HTR-8/SVneo (cell line): ENCODE data around the gene AR.

Experiments
- DNase-seq: peaks from one replicate; pipeline ENCODE4 v3.0.0; 2011; ENCODE audit warnings: low spot score, mixed read lengths; ENCODE audit not compliant: insufficient read length
- FAIRE-seq: peaks from 2 replicates; lab custom pipeline; 2011; peaks lifted over from hg19 to GRCh38; lab: Jason Lieb, UNC

AR gene

DNA sequence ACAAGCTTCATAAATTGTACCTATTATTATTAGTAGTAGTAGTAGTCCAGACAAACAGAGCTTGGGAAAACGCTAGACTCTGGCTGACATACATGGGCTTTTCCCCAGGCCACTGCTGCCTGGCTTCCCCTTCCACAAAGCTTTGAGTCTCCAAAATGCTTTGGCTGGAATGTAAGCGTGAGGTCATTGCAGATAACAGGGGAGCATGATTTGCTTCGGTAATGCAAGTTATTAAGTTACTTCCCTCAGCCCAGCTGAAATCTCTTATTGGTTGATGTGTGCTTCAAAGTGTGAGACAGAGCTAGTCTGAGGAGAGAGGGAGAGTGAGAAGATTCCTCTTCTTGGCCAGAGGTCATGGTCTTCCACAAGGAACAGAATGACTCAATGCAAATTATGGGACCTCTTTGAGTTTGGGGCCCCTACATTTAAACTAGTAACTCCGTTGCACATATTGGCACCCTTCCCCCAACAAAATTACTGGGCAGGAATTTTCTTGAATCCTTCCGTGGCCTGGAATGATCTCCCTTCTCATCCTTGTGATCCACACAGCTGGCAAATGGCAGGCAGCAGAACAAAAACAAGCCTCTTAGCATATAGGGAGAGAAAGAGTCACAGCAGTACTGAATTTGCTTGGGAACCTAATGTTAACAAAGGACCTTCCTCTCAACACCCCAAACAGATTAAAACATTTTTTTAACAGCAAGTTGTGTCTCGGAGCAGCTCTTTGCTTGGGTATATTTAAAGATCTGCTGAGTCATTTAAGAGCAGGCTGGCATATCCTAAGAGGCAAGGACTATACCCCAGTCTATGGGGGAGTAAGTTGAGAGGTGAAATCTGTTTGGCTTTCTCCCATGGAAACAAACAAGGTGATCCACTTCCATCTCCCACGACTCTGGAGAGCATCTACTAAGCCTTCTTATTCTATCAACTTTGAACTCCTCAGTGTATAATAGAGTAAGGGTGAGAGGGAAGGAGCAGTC is 19.9 kb downstream of the AR start:
- FAIRE-seq (no peak), DNase-seq (no peak)

DNA sequence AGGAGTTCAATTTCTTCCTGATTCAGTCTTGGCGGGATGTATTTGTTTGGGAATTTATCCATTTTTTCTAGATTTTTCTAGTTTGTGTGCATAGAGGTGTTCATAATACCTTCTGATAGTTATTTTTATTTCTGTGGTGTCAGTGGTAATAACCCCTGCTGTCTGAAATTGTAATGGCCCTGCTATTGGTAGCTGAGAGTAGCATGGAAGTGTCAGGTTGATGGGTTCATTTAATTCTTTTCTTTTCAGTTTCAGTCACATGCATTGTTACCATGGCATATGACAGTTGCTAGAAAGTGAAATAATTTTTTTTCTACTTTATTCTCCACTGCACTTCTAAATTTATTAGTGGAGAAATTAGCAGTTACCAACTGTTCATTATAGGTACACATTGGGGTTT is 20.7 kb downstream of the AR start:
- FAIRE-seq: no peak
- DNase-seq: no peak

DNA sequence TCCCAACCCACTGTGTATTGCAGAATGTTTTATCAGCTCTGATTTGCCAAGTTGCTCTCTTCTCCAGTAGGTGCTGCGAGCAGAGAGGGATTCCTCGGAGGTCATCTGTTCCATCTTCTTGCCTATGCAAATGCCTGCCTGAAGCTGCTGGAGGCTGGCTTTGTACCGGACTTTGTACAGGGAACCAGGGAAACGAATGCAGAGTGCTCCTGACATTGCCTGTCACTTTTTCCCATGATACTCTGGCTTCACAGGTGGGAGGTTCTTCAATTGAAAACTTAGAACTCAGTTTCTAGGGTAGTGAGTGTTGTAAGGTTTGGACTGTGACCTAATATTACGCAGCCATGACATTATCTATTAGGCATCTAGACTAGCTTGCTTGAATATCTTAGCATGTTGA is 24.9 kb downstream of the AR start:
- no peak for DNase-seq
- FAIRE-seq: no peak

DNA sequence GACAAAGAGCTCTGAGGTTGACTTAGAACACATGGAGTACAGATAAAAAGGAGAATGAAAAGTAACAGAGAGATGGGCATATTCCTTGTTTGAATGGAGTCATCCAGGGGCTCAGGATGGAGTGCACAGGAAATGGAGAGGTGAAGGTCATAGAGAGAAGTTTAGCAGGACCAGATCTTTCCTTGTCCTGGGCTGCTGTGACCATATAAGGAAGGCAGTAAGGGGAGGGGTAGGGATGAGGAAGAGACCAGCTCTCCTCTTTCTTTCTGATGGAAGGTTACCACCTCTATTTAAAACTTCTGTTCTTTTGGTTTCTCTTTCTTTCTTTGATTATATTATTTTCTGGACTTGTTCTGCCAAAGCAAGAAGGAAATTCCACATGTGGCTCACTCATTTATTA is 27.0 kb downstream of the AR start:
- FAIRE-seq (no peak), DNase-seq (no peak)

DNA sequence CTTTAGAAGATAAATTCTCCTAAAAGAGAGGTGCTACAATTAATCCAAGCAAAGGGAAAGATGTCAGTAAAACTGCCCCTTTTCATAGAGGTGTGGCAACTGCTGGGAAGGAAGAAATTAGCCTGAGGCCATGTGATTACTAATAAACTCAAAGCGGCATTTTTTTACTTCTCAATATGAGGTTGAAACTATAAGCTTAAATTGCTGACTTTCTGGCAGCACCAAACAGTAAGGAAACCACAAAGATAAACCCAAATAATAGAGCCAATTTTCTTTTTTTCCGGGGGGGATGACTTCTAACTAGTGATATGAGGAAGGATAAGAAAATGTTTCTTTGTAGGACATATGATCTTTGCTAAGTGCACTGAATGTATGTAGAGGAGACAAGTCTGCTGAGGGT is 30.9 kb downstream of the AR start:
- FAIRE-seq (no peak), DNase-seq (no peak)

DNA sequence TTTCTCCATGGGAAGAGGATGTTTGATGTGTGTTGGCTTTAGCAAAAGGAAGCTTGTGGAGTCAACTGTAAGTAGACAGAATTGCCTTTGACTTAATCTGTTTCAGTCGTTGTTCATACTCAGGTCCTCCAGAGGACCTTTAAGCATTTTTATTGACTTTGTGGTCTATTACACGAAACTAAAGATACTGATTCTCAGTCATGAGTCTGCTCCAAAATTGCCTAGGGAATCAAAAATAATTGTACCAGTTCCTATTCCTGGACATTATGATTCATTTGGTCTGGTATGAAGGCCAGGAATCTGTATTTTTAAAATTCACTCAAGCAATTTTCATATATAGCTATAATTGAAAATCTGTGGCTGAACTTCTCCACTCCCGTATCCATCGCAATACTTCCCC is 38.6 kb downstream of the AR start:
- FAIRE-seq: no peak

DNA sequence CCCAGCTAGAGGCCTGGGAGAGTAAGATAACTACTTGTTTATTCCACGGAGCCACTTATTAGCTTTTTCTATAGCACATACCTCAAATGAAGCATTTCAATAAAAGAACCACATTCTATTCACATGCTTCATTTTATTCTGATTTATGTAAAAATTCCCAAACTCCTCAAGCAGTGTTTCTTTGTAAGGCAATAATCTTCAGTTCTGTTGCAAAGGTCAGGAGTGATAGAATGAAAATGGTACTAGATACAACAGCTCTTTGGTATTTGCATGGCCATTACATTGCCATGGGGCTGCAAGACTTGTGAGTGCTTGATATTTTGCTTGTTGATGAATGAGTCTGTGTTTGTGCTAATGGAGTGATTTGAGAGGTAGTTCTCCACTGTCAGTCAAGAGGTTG is 39.4 kb downstream of the AR start:
- no peak for DNase-seq
- FAIRE-seq: no peak

More for the DNA sequence above, 38.6 kb downstream of the AR start:
- DNase-seq: no peak

DNA sequence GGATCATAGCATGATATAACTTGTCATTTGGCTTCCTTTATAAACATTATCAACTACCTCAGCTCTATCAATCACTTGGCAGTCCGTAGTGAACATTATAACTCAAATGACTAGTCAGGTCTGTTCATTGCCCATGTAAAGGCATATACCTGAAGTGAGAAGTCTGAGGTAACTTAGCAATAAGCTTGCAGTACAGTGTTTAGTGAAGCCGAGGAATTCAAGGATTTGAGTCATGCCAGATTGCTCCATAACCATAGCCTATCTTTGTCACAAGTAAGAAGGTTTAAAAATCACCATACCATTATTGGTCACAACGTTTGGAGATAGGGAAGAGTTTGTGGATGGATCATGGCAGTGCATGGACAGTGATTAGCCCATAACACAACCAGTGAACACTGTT is 41.6 kb downstream of the AR start:
- no peak for DNase-seq

DNA sequence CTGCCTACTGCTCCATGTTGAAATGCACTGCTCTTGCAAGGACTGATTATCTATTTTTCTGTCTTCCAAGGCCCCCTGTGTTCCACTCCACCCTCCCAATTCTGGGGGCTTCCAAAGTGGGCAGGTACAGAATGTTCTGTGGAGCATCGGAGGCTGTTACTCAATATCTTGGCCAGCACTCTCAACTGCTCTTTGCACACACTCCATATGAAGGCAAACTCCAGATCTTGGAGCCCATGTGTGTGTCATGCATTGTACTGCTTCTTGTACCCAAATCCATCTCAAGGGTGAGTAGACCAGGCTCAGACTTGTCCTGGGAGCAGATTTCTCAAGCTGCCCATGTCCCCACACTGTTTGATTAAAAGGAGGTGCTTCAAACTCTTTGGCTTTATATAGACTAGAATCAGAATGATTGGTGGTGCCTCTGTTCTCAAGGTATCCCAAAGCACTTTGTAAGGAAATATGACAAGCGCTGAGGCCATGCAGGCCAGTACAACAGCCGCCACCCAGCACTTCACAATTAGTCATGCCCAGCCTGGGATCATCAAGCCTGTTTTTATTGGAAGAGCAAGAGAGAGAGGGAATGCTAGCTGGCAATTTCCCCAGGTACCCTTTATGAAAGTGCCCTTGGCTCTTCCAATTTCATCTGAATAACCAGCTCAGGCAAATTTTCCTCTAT is 44.3 kb downstream of the AR start:
- no peak for FAIRE-seq
- DNase-seq: no peak

More for the DNA sequence above, 41.6 kb downstream of the AR start:
- FAIRE-seq: no peak

DNA sequence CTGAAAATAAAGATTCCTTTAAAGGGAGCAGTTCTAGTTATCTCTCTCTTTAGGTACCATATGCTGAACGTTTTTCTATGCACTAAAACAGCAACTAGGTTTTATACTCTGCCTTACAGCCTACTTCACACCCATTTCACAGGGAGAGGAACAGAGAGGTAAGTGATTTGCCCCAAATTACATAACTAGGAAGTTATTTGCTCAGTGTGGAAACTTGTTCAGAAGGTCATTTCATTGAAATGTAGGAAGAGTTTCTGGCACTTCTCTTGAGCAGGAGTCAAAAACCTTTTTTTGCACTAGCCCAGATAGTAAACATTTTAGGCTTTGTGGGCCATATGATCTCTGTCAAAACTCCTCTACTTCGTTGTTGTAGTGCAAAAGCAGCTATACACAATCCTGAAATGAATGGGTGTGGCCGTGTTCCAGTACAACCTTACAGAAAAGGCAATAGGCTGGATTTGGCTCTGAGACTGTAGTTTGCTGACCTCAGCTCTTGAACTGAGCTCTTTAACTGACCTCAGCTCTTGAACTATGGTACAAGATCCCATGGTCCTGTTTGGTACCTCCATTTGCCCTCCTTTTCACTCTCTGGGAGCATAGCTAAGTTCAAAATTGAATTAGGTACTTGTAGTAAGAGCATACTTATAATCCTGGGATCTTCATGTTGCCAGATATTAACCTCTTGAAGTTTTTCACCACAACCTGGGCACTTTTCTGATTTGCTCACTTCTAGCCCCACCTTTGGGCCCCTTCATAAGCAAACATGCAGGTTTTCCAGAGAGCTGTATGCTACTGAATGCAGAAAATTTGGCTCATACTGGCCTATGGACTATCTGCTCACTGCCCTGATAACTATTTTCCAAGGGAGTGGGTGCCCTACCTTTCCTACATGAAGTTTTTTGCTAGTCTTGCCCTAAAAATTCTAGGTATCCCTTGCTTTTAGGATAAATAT is 53.3 kb downstream of the AR start:
- no peak for DNase-seq
- FAIRE-seq: no peak

DNA sequence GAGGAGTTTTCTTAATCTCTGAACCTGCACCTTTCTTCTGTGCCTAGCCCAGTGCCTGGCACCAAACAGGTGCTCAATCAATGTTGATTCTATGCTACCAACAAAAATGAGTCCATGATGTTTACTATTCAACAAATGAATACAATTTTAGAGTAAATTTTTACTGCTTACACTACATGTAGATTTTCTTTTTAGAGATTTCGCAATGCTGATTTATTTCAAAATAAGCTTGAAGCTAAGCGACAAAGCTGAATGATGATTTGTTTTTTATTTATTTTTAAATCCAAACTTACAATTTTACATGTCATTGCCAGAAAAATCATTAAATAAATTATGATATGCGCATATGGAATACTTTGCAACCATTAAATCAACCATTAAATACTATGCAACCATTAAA is 55.7 kb downstream of the AR start:
- DNase-seq (no peak), FAIRE-seq (no peak)

DNA sequence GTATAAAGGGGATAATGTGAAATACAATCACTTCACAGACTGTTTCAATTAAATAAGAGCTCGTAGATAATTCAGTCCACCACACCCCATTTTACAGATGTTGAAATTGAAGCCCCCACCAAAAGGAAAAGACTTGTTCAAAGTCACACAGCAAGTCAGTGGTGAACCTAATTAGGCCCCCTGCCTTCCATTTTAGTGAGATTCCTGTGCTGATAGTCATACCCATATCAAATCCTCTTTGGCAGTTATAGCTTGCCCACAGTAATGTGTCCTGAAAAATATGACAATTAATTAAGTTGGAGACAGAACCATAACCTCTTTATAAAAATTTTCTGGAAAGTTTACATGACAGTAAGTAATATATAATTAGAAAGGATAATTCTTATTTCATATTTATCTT is 58.0 kb downstream of the AR start:
- DNase-seq (no peak), FAIRE-seq (no peak)

DNA sequence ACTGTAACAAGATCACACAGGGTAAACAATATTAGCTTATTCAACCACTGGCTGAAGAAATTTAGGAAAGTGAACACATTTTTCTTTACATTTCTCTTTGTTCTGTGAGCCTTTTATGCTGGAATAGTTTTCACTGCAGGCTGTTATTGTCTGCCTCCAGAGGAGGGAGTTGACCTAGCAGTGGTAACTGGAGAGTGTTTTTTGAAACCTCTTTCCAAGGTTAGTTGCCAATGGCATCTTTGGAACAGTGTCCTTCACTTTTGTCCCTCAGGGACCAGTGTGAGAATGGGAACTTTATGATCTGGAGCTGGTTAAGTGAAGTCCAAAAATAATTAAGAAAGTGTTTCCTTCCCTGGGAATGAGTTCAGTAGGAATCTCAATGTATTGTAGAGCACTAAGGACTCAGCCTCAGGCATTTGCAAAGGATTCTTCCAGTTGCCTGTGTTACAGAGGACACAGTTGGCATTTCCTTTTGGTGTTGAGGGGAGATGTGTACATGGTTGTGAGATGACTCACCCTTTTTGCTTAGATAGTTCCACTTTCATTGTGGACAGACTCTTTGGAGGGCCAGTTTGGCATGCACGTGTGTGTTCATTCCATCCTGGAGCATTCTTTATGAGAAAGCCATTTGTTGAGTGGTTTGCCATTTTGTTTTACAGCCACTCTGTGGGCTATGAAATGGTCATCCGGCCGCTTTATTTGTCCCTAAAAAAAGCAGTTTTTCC is 61.3 kb downstream of the AR start:
- no peak for FAIRE-seq

DNA sequence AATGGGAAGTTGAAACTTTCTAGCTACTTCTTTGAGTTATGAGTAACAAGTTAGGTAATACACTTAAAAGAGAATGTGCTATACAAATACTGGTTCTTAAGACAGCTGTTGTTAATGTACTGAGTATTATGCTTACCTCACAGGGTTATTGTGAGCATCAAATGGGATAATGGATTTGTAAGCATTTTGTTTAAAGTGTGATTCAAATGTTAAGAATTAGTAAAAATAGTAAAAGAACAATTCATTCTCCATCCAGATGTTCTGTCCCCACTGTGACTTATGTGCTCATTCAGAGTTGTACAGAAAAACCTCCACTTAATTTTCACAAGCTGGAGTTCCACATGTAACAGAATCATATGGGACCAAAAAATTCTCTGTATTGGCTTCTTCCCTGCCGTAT is 63.6 kb downstream of the AR start:
- FAIRE-seq (no peak), DNase-seq (no peak)

More for the DNA sequence above, 61.3 kb downstream of the AR start:
- DNase-seq: peak; percentile 7

DNA sequence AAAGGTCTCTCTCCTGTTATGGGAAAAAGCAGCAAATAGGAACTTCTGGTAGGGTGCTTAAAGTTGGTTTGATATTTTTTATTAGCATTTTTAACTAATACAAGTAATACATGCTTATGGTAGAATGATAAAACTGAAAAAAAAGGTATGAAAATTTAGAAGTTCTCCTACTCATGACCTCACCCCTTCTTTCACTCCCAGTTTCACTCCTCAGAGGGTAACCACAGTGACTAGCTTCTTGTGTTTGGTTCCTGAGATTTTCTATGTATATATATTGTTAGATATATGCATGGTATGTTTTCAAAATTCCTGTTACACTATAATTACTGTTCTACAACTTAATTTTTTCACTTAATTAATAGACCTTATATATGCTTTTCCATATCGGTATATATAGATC is 66.5 kb downstream of the AR start:
- DNase-seq (no peak), FAIRE-seq (no peak)

DNA sequence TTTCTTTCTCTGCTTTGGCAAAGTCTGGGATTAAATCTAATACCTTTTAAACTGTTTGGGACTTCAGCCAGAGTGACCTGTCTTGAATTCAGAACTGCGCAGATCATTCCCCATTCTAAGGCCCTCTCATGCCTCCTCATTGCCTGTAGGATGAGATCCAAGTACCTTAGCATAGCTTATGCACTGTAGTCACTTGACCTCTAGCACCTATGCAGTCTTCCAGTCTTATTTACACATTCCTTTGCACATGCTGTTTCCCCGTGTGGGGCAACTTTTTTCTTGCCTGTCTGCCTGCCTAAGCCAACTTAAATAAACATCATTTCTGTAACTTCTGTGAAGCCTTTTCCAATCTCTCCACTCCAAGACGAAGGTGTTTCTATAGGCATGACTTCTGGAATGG is 68.4 kb downstream of the AR start:
- FAIRE-seq: no peak
- DNase-seq: no peak

DNA sequence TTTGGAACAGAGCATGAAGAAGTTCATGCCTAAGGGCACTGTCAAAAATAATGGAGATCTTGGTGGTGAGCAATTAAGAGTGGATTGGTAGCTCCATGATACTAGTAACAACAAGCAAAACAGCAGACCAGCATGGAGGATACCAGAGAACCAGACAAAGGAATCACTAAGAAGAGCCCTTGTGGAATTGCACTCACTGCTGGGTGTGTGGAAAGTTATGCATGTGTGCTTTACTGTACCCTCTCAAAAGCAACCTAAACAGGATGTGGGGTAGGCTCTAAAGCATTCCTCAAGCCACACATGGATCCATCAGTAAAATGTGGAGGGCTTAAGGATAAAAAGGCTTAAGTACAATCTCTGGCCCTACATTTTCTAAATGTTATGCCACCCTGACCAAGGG is 69.5 kb downstream of the AR start:
- DNase-seq (no peak), FAIRE-seq (no peak)

DNA sequence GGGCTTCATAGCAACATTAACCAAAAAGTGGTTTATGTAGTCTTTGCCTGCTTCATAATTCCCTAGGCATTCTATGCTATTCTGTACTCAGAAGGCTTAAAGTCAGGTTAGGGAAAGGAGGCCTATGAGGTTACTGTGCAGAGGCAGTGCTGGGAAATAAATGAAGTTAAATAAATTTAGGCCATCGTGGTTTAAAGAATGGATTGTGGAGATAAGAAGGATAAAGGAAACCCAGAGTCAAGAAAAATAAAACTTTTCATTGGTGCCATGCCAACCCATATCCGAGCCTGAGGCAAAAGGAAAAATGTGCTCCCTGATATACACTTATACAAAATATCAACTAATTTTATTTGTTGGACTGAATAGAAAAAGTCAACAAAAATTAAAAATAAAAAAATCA is 70.2 kb downstream of the AR start:
- FAIRE-seq (no peak), DNase-seq (no peak)

DNA sequence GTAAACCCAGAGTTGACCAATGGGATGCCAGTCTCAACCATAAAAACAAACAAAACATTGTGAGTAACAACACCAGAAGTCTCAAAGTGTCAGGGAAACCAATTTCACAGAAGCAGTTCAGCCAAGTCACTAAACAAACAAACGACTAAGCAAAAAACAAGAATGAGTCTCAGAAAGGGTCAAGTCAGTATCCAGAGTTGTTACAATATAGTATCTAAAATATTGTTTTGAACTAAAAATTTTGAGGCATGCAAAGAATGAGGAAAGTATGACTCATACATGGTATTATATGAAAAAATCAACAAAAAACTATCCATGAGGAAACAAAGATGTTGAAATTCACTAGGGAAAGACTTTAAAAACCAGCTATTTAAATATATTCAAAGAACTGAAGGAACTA is 70.6 kb downstream of the AR start:
- DNase-seq (no peak), FAIRE-seq (no peak)

DNA sequence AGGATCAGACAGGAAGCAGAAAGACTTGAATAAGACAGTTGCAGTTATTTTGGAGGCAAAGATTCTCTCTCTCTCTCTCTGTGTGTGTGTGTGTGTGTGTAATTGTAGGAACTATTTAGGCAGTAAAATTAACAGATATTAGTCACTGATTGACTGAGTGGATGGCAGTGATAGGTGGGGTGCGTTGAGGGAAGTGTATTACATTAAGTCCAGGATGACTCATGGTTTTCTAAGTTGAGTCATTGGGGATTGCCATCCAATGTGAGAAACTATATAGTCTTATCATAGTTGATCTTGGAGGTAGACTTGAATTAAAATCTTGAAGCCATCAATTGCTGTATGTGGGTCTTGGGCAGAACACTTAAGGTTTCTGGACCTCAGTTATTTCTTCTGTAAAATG is 75.4 kb downstream of the AR start:
- DNase-seq (no peak), FAIRE-seq (no peak)
